Right kidney (tissue), 1 donor: ENCODE measurements around the gene PICK1.

ENCODE experiments used
- DNase-seq: peaks from one replicate; pipeline ENCODE4 v3.0.0-alpha.2; 2016

The PICK1 gene

DNA sequence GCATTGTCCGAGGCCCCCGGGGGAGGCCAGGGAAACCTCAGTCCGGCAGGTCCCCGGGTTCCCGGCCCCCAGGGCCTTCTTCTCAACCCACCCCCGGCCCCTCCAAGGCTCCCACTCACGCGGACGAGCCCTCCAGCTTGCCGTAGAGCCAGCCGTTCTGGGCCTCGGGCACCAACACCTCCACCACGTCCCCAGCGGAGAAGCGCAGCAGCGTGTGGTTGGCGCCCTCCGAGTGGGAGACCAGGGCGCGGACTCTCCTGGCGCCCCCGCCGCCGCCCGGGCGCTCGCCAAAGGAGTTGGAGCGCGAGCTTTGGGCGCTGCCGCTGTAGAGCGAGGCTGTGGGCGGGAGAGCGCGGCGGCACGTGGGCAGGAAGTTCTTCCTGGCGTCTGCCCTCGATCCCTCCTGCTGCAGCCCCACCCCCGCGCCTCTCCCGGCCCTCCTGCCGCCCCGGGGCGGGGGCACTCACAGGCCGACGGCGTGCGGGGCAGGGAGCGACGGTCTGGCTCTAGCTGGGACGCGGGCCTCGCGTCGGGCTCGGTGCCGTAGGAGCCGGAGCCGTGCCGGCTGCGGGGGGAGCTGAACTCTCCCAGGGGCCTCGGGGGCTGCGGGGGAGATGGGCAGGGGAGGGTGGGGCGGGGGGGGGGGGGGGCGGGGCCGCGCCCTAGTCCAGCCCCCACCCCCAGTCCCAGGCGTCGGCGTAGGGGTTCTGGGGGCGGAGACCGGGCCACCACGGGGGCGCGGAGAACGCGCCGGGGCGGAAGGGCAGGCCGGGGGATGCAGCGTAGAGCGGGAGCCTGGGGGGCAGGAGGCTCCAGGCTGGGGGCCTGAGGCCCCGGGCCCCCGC lies 31.6 kb downstream of the PICK1 start:
- DNase-seq: no peak

DNA sequence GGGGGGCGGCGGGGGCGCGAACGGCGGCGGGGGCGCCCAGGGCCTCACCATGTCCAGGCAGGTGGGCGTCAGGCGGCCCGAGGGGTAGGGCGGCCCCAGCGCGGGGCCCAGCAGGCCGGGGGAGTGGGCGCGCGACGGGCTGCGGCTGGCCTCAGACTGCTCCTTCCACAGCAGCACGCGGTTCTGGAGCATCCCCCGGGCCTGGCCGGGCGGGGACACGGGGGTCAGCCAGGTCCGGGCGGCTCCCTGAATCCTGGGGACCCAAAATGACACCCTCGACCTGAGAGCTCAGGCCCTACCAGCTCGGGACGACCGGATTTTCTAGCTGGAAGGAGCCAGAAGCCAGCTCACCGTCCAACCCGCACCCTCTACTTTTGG lies 32.3 kb downstream of the PICK1 start:
- DNase-seq: peak; percentile 41

DNA sequence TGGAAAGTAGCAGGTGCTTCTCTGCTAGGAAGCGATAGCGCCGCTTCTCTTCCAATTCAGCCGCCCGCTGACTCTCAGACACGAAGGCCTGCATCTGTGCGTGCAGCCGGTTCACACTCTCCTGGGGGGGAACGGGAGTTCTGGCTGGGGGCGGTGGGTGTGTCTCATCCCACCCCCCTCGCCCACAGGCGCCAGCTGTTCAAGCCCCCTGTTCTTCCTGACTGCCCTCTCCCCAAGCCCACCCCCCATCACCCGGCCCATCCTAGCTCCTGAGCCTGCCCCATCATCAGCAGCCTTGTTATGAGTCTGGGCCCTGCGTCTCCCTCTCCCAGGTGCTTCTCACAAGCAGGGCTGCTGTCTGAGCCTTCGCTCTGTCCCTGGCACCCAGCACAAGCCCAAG lies 39.9 kb downstream of the PICK1 start:
- no peak for DNase-seq

DNA sequence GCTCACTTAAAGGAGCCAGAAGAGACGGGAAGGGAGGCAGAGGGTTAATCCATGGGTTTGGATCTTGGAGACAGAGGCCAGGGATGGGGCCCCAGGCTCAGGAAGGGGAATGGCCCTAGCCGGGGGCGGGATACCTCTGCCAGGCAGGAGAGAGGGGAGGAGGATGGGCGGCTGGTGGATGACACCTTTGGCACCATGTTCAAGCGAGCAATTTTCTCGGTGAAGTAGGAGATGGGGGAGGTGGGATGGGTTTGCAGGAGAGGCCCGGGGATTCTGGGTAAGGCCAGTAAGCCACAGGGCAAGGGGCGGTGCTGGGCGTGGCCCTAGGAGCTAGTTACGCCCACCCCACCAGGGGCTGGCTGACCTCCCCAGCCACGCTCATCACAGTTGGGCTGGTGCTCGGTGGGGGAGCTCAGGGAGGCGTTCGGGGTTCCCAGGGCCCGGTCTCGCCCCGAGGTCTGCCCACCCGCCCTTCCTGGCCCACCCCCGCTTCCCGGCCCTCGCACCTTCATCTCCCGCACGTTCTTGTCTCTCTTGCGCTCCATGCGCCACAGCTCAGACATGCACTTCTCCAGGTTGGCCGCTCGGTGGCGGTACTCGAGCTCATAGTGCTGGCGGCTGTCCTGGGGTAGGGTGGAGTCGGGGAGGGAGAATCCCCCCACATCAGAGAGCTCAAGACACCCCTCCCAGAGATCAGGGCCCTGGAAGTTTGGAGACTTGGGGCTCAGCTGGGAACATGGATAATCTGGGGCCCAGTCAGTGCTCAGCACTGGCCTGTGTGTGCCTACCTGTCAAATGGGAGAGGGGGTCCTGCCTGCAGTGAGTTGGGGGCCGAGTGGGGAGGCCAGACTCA lies 40.6 kb downstream of the PICK1 start:
- no peak for DNase-seq

DNA sequence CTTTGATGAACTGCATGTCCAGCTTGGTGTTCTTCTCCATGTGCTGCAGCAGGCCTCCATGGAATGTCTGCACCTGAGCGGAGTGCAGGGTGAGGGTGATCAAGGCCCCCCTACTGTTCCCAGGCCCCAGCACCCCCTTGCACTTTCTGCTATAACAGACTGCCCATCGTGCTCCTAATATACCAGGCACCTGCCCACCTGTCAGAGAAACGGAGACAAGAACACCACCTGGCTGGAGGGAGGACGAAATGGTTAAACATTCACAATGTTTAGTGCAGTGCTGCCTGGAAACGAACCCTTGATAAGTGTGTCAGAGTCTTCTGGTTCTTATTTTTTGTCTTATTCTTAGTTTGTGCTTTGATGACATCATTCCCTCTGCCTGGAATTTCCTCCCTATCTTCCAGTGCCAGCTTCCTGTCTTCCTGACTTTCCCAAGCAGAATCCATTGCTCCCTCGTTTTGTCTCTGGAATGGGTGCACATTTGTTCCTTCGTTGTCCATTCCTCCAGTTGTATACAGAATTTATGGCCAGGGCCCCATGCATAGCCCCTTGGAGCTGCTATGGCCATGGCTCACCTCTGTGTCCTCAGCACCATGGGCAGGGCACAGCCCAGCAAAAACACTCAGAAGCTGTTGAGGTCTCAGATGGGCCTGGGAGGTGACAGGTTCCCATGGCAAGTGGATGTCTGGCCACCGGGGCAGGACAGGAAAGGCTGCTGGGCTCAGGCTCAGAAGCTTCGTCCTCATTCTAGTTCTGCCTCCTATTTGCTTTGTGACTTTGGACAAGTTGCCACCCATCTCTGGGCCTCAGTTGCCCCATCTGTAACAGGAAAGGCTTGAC lies 41.4 kb downstream of the PICK1 start:
- no peak for DNase-seq

DNA sequence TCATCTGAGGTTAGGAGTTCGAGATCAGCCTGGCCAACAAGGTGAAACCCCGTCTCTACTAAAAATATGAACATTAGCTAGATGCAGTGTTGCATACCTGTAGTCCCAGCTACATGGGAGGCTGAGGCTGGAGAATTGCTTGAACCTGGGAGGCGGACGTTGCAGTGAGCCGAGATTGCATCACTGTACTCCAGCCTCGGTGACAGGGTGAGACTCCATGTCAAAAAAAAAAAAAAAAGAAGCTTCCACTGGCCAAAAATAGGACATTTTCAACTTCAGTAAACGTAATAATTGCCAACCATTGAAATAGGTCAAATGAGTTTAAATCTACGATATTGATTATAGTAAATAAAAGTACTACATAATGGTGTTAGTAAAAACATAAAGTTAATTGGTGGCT lies 46.4 kb downstream of the PICK1 start:
- no peak for DNase-seq

DNA sequence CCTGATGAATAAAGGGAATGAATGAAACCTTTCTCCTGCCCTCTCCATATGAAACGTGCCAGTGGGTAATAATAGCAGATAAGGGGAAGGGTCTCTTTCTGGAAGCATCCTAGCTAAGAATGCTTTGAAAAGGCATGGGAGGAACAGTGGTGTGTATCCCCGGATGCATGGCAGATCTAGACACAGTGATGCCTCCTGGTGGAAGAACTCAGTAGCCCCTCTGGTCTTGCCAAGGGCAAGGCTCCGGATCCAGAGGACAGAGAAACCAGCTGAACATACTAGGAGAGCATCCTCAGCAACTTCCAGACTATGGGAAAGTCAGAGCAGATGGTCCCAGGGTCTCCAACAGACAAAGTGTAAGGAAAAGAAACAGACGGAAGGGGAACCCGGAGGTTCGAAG lies 46.9 kb downstream of the PICK1 start:
- no peak for DNase-seq

DNA sequence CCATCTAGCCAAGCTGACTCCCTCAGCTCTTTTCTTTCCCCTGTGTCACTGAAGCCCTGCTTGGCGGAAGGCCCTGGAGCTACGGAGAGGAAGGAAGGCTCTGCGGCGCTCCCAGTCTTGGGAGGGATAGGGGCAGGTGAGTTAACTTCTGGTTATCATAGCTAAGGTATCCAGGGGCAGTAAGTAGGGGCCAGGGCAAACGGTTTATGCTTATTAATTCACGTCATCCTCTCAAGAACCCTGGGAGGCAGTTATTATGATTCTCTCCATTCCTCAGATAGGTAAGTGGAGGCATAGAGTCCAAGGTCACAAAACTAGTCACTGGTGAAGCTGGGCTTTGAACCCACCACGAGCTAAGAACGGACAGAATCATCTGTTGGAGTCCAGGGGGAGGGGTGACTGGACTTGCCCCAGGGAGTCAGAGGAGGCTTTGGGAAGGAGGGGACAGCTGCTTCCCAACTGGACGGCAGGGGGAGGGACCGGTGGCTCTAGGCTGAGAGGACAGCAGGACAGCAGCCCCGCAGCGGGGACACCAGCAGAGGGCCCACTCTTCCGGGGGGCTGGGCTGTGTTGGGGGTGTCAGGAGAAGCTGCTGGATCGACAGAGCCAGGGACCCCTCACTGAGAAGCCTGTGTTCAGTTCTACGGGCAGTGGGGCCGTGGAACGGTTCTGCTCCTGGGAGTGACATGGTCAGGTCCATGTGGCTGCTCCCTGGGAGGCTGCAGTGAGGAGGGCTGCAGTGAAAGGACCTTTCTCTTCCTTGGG lies 49.8 kb downstream of the PICK1 start:
- no peak for DNase-seq

DNA sequence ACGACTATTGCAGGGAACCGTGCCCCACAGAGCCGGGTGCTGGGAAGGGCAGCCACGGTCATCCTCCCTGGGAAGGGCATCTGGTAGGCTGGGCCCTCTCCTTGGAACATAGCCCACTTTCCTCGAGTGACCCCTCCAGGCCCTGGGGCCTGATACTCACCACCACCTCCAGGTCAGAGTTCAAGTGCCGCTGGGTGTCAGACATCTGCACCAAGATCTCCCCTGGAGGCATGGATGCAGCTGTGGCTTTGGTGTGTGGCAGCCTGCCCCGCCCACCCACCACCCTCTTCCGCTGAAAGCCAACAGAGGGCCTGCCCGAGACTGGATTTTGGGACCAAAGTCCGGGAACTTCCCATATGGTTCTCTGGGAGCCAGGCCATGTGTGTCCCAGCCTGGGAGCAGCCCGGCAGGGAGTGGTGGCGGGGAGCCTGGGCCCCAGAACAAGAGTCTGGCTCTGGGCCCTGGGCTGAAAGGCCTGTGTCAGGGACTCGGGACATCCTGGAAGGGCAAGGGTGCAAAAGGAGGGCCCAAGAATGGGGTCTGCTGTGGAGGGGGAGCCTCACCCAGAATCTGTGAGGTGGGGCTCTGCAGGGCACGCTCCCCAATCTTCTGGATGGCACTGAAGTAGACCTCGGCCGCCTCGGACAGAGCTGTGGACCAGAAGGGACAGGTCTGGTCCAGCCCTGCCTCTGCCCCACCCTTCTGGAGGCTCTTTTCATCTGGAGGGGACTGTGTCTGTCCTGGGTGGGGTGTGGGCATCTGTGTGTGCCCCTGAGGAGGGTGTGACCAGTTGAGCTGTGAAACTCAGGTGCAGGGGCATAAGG lies 50.7 kb downstream of the PICK1 start:
- DNase-seq: no peak

DNA sequence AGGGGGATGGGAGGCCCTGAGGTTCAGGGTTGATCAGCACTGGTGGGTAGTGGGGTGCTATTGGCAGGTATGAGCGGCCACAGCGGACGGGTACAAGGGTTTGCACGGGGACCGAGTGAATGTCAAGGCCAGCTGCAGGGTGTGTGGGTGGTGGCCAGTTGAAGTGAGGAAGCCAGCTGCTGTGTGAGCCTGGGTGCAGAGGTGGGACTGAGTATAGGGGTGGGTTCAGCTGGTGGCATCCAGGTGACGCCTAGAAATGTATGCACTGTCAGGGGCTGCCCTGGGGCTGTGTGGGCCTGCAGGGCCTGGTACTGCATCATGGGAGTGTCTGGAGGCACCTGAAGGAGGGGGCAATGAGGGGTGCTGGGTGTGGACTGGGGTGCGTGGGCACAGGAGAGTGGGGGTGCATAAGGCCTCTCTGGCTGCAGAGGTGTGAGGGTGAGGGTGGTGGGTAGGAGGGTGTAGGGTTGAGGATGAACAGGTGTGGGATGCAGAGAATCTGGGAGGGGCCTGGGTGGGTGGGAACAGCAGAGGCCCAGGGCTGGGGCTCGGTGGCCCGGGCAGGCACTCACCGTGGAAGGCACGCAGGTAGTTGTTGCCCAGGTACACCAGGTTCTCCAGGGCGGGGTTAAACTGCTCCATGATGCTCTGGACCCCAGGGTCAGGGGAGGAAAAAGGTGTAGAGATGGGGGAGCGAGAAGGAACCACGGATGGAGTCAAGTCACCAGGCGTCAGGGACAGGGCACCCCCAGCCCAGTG lies 51.5 kb downstream of the PICK1 start:
- DNase-seq: no peak

DNA sequence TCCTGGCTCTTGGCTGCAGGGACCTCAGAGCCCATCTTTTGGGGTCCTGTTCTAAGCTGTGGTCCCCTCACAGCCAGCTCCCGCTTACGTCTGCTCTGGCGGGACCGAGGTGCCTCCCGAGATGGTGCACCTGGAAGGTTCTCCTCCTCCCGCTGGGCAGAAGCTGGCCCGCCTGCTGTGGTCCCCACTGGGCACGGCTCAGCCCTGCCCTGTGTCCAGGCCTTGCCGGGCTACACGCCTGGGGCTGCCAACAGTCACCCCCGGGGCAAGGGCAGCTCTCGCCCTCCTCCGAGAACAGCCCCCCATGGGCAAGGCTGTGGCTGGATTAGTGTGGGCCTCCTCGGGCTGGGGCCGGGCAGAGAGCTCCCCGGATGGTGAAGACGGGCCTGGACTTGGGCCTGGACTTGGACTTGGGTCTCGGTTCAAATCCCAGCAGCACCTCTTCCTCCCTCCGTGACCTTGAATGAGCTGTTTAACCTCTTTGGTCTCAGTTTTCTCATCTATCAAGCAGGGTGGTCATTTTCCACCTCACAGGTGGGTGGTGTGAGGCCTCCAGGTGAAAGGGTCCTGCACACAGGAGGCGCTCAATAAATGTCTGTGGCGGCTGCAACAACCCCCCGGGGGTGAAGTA lies 52.3 kb downstream of the PICK1 start:
- peak; percentile 63 for DNase-seq

DNA sequence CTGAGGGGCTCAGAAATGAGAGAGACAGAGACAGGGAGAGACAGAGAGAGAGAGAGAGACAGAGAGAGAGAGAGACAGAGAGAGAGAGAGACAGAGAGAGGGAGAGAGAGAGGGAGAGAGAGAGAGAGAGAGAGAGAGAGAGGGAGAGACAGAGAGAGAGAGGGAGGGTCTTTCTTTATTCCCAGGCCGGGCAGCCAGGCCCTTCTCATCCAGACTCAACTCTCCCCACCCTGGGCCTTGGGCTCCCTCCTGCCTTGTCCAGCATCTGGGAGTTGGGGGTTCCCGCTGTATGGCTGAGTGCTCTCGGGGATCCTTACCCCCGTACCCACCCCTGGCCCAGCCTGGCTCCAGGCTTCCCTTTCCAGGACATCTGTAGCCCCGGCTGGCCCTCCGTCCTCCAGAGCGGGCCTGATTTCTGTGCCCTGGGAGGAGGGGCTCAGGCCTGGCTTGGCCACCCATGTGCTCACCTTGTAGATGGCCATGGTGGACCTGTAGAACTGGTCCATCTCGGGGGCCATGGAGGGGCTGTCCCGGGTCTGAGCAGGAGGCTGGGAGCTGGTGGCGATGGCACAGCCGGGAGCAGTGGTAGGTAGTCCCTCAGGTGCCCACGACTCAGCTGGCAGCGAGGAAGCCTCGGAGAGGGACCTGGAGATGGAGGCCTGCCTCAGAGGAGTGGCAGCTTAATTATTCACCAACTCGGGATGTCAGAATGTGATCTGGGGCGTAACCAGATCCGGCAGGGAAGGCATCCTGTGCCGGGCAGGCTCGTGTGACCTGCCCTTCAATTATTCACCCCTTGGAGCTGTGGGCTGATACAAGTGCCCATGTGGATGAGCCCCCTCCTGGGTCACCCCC lies 53.0 kb downstream of the PICK1 start, which contains the start of gene BAIAP2L2:
BAIAP2L2 (minus strand) TSS at position 677 of the 855 bp plus-strand sequence; CDS start at position 518, 159 bp downstream.
- DNase-seq: peak; percentile 81

DNA sequence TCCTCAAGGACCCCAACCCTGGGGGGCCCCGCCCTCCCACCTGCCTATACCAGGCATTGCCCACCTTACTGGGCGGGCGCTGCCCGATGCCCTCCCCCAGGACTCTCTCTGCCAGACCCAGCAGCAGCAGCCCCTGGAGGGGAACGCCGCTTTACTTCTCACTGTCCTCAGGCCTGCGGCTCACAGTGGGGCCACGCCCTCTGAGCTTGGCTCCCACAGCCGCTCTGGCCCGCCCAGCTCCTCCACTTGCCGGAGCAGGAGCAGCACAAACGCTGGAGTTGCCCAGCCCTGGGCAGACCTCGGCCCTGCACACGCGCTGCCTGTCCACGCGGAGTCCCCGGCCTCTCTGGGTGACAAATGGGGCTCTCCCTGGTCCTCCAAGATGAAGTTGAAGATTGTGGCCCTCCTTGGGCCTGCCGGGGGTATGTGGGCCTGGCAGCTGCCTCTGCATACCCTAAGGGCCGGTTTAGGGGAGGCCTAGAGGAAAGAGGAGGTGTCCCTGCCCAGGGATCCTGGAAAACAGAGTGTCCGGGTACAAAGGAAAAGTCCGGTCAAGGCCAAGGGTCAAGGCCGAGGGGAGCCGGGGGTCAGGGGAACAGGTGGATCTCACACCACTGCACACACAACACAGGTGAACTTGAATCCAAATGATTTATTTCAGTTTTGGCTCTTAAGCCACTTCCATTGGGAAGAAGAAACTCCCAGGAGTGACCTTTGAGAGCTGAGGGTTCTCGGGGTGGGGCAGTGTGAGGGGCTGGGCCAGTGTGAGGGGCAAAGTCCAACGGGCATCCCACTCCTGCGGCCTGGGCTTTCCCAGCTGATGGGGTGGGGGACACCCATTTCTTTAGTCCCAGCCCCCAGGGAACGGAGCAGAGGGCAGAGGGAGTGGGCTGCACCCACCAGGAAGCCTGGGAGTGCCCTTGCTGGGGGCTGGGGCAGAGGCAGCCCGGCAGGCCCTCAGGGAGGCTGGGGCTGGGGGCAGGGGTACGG lies 54.0 kb downstream of the PICK1 start:
- peak; percentile 68 for DNase-seq

DNA sequence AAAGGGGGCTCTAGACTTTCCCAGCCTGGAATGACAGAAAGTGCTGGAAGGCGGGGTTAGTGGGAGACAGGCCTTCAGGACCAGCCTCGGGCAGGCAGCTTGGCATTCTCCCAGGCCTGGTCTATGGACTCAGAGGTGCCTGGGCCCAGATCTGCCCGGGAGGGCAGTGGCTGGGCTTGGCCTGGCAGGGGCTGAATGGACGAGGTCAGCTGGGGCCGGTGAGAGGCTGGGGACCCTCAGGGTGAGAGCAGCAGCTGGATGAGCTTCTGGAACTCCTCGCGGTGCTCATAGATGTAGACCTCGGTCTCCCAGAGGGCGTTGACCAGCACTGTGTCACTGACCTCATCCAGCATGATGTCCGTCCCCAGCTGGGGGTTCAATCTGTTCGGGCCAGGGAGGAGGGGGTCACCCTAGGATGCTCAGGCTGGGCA lies 54.7 kb downstream of the PICK1 start:
- DNase-seq: peak; percentile 9

DNA sequence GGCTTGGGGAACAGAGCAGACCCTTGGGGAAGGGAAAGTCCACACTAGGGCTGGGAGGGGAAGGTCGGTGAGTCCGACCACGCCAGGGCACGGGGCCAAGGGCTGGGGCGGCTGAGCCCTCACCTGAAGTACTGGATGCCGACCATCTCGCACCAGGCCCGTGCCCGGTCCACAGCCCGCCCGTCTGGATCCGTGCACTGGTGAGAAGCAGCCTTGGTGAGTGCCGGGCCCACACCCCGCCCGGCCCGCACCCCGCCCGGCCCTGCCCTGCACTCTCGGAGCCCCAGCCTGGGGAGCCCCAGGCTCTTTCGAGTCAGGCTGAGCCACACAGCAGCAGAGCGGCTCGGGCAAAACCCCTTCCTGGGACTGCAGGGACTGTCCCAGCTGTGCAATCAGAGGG lies 55.2 kb downstream of the PICK1 start:
- DNase-seq: no peak

DNA sequence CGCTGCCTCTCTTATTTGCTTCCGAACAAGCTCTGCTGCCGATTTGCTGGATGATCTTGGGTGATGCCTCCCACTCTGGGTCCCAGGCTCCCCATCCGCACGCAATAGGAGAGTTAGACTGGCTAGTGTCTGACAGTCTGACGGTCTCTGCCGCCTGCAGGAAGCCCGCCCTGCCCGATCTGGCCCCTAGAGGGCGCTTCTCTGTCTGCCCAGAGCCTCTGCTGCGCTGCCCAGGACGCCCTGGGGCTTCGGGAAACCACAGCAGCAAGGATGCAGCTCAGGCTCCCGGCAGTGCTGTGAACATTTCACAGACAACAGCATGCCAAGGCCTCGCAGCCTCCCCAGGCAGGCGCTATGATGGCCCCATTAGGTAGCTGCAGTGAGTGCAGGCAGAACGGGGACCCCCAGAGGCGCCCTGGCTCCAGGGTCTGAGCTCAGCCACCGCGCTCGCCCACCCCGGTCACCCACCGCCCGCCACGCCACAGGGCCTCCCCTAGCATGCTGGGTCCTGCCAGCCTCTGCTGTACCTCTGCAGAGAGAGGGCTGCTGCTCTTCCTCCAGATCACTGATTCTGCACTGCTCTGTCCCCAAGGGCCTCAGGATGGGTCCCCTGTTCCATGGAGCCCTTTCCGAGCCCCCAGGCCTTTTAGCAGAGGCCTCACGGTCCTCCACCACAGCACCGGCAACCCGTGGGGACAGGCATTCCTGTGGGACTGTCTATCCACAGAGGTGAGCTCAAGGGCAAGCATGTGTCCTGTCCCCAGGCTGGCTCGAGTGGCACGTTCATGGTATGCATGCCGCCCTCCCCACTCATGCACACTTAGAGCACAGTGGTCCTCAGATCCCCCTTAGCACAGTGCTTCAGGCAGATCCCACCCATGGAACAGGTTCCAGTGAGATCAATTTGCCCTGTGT lies 57.5 kb downstream of the PICK1 start:
- peak; percentile 63 for DNase-seq
